Hematopoietic multipotent progenitor cell treated with erythropoietin and hydrocortisone succinate and interleukin-3 and kit ligand, for 4 days (in vitro differentiated cells): ENCODE measurements around the gene PNCK.
"Not testable (repeated sequence)": the region's sequence is repeated elsewhere in the genome, so short reads cannot be mapped to it uniquely, and the experiment has no call there.

ENCODE experiments used
- DNase-seq: peaks from one replicate; pipeline ENCODE4 v3.0.0-alpha.2; 2015

The PNCK gene

DNA sequence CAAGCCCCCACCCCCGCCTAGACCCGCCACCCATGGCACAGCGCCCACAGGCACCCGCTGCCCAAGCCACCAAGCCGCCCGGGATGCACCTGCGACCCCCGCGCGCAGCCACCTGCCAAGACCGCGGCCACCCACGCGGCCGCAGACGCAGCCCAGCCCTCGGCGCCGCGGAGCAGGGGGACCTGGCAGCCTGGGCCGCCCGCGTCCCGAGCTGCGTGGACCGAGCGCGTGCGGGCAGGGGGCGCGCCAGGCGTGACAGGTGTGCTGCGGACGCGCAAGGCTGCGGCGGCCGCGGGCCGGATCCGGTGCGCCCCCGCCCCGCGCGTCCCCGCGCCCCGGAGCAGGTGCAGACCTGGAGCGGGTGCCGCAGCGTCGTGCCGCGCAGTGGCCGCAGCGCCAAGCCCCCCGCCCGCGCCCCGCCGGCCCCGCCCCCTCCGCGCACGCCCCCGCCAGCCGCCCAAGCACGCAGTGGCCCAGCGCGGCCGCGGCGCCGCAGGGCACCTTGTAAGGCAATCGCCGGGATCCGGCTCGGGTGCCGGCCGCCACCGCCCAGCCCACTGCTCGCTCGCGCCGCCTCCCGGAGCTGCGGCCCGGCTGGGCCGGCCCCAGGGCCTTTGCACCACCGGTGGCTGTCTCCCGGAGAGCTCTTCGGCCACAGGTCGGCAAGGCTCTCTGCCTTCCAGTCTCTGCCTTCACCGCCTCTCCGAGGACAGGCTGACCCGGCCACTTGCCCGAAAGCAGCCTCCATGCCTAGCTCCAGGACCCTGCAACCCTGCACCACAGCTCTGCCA is at the start of gene PNCK:
Gene PNCK (minus strand): TSS at position 386 of the 791 bp plus-strand sequence. CDS start 737 bp downstream, outside the sequence.
- no peak for DNase-seq

DNA sequence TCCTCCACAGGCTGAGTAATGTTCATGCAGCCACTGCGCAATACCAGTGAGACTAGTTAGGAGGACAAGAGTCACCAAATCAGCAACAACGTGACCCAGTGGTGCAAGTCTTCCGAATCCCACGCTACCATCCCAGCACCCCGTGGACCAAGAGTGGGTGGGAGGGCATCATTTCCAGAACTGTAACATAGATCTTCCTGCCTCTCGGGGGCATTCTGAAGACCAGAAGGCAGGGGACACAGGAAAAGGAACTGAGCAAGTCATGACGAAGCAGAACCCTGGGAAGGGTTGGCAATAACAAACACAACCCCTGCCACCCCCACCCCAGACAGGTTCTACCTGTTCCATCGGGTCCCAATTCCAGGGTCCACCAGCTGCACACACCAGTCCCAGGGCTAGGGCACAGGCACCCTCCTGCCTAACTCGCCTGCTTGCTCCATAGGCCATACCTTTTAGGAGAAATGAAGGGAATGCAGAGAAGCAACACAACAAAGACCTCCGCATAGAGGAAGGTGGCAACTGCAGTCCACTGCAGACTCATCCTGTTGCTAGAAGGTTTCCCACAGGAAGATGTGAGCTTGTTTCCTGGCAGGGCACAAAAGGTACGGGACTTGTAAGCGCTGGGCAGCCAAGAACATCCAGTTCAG is 49.2 kb upstream of the PNCK start:
- DNase-seq: peak; percentile 38

DNA sequence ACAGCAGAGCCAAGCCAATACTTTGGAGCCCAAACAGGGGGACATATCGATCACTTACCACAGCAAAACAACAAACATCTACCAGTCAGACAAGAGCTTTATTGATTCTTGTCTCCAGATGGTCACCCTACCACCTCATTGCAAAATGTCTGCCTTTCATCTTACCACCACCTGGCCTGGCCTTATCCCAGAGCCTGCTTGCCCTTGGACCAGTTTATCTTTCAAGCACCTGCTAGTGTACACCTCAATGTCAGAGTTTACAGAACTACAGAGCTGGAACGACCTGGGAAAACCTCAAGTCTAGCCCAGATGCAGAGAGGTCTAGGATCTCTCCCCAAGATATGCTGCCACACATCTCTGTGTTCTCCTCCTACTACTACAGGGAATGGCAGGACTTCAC is 46.1 kb upstream of the PNCK start:
- DNase-seq: no peak

DNA sequence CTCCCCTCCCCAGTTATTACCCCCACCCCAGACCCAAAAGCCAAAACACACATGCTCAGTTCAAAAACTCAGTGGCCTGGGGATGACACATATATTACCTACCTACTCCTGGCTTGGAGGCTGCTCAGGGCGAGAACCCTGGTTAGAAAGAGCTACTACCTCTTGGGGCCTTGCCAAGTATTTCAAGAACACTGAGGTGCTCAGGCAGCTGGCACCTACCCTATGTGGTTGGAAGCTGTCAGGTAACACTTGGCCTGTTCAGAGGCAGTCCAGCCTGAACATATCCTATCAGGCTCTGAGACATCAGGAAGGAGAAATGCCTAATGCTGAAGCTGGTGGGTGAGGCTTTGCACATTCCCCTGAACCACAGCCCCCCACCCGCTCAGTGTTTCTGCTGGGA is 45.6 kb upstream of the PNCK start:
- DNase-seq: no peak

DNA sequence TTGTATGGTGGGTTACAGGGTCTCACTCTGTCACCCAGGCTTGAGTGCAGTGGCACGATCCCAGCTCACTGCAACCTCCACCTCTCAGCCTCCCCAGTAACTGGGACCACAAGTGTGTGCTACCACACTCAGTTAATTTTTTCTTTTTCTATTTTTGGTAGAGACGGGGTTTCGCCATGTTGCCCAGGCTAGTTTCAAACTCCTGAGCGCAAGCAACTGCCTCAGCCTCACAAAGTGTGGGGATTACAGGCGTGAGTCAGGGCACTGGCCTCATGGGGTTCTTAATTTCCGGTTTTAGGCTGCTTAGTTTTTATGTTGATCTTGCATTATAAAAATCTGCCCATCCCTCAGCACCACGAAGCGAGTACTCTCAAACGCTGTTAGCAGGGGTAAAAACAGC is 43.8 kb upstream of the PNCK start:
- no peak for DNase-seq

DNA sequence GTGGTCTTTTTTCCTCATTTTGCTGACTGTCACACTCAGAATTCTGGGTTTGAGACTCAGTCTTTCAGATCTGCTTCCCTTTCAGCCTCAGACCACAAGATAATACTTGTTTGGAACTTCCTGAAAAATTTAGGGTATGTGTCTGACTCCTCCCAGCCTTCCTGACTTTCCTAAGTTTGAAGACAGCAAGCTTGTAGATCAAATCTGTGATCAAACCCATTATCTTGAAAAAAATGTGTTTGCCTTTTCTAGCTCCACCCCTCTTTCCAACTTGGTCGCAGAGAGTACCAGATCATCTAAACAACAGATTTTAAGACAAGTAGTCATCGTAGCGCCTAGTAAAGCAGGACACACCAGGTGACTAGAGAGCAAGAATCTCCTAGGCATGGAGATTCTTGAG is 40.6 kb upstream of the PNCK start:
- DNase-seq: no peak

DNA sequence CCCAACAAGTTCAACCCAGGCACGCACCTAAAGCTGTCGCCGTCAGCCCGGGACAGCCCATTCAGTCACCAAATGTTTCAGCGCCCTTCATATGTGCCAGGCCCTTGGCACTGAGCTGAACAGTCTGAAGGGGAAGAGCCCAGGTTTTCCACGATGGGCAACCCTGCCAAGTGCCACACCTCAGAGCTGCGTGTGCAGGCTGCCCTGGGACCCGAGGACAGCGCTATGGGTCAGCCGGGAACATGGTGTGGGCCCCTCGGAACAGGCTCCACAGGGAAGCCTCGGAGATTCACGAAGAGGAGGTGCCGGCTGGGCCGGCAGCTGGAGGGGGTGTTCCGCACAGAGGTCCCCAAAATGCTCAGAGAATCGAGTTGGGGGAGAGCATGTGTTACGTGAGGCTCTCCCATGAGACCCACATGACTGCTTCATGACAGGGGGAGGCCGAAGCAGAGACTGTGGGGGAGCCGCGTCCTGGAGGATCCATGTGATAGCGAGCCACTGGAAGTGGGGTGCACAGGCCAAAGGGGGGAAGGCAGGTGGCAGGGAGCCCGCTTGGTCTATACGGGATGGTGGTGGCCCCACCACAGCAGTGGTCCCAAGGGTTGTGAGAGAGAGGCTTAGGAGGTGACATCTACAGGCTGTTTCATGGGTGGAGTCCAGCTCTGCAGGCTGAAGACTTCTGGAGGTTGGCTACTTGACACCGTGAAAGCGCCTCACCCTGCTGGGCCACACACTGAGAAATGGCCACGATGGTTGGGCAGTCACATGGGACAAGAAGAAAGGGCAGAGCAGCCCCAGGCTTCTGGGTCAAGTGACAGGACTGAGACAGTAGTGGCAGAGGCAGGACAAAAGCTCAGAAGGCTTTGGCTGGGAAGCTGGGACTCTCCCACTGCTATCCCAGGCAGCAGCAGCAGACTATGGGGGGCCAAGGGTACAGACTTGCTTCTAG is 36.4 kb upstream of the PNCK start:
- no peak for DNase-seq

DNA sequence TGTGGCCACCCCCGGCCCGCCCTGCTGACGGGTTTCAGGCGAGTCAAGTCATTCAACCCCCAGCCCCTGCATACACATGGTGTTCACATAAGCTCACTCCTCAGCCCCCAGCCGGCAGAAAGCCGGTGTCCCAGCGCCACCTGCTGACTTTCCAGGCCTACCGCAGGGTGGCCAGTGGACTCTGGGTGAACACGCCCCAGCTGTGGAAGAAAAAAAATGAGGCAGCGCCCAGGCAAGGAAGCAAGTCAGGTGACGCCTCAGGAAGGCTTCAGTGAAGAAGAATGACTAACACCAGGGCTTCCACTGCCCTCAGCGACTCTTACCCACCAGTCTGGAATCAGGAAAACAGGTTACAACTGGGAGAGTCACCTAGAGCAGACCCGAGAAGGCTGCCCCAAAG is 34.8 kb upstream of the PNCK start:
- peak; percentile 80 for DNase-seq

DNA sequence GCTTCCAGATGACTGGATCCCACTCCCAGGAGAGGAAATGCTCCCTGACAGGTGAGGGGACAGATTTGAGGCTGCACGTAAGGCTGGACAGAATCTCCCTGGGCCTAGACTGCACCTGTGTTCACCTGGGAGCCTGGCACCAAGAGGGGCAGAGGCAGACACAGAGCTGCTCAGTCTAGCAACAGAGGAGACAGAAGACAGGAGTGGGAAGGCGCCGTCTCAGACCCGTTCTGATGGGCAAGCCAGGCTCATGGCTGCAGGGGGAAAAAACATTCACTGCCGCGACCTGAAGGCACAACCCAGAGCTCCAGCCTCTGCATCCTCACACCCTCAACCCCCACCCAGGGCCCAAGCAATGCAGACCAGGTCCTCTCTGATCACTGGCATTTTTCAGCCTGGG is 33.8 kb upstream of the PNCK start:
- no peak for DNase-seq

DNA sequence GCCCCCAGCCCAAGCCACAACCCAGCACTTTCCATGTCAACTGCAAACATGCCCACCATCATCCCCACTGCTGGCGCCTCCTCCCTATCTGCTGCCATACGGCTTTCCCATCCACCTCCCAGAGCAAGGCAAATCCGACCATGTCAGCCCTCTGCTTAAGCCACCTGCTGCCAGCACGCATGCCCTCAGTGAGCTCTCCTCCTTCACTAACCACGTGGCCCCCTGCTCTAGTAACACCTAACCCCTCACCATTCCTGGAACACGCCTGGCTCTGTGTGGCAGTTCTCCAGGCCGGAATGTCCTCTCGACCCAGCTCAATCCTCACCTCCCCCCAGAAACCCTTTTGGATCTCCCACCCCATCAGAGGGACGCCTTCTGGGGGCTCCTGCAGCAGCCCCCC is 33.2 kb upstream of the PNCK start:
- DNase-seq: no peak

DNA sequence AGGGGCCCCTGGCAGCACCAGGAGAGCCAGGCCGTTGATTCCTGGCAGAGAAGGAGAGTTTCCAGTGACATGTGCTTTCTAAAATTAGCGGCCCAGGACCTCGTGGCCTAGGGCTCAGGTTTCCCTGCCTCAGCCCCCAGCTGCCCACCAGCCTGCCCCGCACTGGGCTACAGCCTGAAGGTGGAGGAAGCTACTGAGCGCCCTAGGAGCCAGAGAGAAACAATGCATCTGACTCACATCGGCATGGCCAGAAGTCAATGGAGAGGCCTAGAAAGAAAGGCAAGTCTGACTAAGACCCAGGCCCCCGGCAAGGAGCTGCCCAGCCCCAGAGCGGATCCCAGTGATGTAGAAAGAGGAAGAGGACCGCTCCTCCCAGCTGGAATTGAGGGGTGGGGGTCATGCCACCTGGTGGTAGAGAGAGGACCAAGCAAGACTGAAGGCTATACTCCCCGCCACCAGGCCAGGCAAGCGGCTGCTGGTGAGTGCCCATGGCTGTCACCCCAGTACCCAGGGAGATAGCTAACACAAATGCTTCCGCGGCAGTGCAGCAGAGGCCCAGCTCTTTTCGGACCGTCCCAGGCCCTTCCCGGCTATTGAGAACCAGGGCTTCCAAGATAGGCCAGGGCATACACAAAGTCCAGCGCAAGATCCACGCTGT is 31.9 kb upstream of the PNCK start:
- not testable (repeated sequence) for DNase-seq

DNA sequence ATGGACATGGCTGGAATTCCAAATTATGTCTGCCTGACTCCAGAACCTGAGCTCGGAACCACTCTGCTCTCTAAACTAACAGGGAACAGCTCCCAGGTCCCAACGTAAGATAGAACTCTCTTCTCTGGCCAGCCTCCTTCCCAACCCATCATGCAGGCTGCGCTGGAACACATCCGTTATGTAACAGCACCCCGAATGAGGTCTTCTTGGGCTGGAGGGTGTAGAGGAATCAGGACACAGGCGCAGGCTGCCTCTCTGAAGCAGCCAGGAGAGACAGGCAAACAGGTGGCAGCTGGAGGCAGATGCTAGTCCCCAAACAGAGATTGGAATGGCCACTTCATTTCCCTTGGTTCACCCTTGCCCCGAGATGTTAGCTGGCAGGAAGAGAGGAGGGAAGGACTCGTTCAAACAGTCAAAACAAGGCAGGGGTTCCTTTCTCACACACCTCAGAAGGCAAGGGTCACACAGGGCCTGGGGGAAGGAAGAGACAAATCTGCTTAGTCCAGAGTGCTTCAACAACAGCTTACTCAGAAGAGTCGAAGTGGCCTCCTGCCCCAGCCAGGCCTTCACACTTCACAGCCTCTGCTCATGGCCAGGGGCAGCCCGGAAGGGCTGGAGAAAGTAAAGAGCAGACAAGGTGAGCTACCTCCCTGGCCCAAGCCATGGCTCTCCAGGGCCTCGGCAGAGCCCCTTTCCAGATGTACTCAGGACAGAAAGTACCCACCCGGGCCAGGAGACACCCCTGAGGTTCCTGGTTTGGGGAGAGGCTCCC is 31.2 kb upstream of the PNCK start:
- DNase-seq: not testable (repeated sequence)

DNA sequence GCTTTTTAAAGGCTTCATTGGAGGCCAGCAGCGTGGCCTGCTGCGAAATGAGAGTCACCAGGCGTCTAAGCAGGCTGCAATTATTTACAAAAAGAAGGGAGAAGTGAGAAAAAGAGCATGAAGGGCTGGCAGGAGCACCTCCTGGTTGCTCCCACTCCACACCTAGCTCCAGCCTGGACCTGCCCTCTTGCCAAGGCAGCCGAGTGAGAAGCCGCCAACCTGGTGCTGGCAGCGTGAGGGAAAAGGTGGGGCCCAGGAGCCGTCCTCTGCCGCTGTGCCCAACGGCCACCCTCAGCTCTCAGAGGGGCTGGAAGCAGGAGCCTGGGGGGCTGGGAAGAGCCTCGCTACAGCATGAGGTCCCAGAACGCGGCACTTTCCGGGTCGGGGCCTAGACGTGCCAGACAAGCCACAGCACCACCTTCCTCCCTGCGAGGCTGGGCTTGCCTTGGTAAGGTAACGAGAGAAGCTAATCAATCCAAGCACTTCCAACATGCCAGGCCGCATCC is 30.5 kb upstream of the PNCK start:
- DNase-seq: no peak

DNA sequence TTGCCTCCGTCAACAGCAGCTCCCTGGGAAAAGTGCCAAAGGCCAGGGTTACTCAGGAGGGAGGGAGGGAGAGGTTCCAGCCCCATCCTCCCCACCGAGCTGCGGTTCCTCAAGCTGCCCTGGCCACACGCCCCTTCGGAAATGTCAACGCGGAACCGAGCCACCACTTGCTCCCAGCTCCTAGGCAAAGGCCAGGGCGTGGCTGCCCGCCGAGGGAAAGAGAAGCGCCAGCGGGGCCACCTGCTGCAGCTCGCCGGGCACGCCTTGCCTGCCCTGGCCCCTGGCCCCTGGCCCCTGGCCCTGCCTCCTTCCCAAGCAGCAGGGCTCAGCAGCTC is 29.4 kb upstream of the PNCK start:
- no peak for DNase-seq

DNA sequence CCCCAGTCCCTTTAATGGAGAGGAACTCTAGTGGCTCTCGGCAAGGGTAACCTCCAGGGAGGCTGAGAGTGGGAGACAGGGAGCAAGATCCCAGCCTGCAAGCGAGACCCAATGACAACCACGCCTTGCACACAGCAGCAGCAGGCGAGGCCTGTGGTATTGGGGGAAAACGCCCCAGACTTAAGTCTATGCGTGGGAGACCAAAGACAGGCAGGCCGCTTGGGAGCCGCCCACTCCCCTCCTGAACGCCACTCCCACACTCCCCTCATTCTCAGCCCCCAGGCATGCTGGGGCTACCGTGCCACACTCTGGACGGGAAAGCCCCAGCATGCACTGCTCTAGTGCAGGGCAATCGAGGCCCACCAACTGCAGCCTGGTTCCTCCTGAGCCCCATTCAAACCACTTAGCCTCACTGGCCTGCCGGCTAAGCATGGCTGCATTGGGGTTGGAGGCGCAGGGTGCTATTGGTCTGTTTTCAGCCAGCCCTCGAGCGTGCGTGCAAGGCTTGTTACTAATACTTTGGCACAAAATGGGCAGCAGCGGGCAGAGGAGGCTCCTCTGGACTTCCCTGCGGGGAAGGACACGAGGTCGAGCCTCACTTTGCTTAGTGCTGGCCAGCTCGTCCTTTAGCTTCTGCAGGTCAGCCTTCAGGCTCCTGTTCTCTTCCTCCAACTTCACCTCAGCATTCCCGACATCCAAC is 28.9 kb upstream of the PNCK start:
- DNase-seq: no peak

DNA sequence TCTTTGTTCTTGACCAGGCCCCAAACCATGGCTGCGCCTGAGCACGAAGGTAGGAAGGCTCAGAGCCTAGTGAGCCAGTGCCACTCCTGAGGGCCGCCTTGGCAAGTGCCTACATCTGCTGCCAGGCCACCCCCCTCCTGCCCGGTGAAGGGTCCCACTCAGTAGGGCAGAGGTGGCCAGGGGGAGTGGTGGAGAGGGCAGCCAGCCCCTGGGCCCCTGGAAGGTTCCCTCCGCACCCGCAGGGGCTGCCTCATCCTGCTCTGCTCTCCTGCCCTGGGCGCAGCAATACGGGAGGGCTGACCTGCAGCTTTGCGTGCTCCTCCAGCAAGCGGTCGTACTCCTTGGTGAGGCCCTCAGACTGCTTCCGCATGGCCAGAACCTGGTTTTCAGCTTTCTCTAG is 28.1 kb upstream of the PNCK start:
- DNase-seq: no peak

DNA sequence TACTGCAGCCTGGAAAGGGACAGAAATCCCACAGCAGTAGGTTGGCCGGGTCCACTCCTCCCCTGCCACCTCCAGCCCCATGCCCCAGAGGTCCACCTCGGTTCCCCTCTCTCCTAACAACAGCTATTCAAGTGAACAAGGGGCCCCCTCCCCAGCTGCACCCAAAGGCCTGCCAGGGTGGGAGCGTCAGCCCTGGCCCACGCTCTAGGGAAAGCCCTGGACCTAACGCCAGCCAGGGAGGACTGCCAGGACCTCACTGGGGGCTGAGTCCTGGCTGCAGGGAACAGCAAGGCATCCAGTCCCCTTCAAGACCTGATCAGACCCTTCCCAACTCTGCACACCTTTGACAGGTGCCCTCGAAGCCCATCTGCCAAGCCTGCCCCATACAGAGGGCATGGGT is 27.4 kb upstream of the PNCK start:
- DNase-seq: no peak

DNA sequence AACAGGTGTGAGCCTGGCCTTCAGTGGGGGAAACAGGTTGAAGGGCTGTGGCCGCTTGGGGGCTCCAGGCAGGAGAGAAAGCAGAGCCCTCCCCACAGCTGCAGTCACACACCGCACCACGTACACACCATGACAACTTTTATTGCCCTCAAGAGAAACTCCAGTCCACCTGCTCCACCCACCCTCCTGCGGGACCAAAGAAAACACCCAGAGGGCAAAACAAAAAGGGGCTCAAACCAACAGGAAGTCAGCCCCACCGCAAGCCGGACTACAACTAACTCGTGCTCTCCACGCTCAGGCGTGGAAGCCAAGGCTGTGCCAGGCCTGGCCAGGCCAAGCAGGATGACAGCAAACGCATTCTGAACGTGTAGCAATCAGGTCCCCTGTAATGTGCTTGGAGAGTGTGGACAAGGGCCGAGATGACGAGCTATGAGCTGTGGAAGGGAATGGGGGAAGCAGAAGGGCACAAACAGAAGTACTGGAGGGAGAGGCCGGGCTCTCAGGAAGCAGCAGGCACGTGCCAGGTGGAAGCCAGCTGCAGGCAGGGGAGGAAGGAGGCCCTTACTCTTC is 26.8 kb upstream of the PNCK start:
- DNase-seq: no peak

DNA sequence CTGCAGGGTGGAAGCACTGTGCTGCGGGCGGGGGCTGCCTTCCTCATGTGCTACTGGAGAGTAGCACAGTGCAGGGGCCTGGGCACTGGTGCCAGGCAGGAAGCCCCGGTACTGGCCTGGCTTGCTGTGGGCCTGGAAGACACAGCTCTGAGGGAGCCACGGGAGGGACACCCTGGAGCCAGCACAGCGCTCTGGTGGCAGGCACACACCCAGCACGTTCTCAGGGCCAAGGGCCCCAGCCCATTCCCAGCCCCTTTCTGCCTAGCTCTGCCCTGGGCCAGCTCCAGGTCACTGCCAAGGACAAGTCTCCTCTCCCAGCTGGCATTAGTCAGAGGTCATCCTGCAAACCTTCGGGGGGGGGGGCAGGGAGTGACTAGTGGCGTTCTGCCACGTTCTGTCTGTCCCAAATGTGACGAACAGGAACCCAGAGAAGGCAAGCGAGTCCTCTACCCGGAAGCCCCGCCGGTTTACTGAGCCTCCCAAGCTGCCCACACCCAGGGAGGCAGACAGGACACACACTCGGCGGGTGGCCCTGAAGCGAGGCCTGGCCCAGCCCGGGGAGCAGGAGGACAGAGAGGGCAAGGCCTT is 26.3 kb upstream of the PNCK start:
- DNase-seq: not testable (repeated sequence)

DNA sequence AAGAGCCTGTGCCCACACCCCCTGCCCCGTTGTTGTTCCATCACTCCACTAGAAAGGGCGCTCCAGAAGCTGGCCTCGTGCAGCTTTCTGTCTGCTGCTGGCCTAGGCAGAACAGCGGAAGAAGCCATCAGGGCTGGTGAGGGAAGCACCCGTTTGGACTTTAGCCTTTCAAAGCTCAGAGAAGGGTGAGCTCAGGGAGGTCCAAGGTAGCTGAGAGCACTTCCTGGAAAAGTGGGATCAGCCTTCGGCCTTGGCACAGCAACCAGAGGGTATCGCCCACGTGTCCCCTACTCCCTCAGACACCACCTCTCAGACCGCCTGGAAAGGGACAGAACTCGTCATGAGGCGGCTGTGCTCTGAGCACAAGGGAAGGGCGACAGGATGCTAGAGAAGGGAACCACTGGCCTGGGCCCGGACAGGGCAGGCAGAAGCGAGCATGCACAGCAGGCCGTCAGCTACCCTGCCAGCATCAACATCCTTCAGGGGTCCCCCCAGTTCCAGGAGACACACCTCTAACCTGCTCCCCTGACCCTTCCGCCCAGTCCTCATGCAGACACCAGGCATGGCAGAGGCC is 25.7 kb upstream of the PNCK start:
- not testable (repeated sequence) for DNase-seq
